ENCODE measurements around the gene DYNC2H1. TPM values are rescaled to one million over a fixed set of nuclear protein-coding genes. Genes with fewer than 3 reads are reported as not detected.
A peak's percentile ranks its signal among the peaks of the same experiment; 100 is the strongest.
"Not testable (repeated sequence)": the region's sequence is repeated elsewhere in the genome, so short reads cannot be mapped to it uniquely, and the experiment has no call there.

DYNC2H1 gene
- total RNA-seq, 1 donor from 2014 or later, result 8.5 TPM

- no peak for DNase-seq
Observed at GRCh38 chr11:103294516-103294915, 185.3 kb downstream of the DYNC2H1 start.

- peak; percentile 21 for DNase-seq
Observed at GRCh38 chr11:103295704-103296103, 186.5 kb downstream of the DYNC2H1 start.

GRCh38 chr11:103297900-103298299, 188.7 kb downstream of the DYNC2H1 start:
- no peak for DNase-seq

GRCh38 chr11:103315248-103315647, 206.0 kb downstream of the DYNC2H1 start:
- no peak for DNase-seq

- DNase-seq, result peak; percentile 22
Observed at GRCh38 chr11:103317118-103317517, 207.9 kb downstream of the DYNC2H1 start.

GRCh38 chr11:103322821-103323220, 213.6 kb downstream of the DYNC2H1 start:
- DNase-seq, result peak; percentile 57

GRCh38 chr11:103325686-103326069, 216.5 kb downstream of the DYNC2H1 start:
- no peak for DNase-seq

GRCh38 chr11:103326070-103326794, 217.0 kb downstream of the DYNC2H1 start:
- DNase-seq, result peak; percentile 86

GRCh38 chr11:103327721-103328120, 218.5 kb downstream of the DYNC2H1 start:
- DNase-seq, result no peak

GRCh38 chr11:103332409-103332808, 223.2 kb downstream of the DYNC2H1 start:
- DNase-seq, result no peak

GRCh38 chr11:103338621-103339484, 229.6 kb downstream of the DYNC2H1 start:
- peak; percentile 28 for DNase-seq

GRCh38 chr11:103339485-103339857, 230.2 kb downstream of the DYNC2H1 start:
- no peak for DNase-seq

GRCh38 chr11:103340956-103341355, 231.7 kb downstream of the DYNC2H1 start:
- DNase-seq, result no peak

- DNase-seq, result no peak
Observed at GRCh38 chr11:103344886-103345285, 235.7 kb downstream of the DYNC2H1 start.

GRCh38 chr11:103349595-103349994, 240.4 kb downstream of the DYNC2H1 start:
- no peak for DNase-seq

GRCh38 chr11:103354656-103355055, 245.4 kb downstream of the DYNC2H1 start:
- no peak for DNase-seq

- DNase-seq, result no peak
Observed at GRCh38 chr11:103358251-103358650, 249.0 kb downstream of the DYNC2H1 start.

GRCh38 chr11:103359216-103359615, 250.0 kb downstream of the DYNC2H1 start:
- DNase-seq, result no peak

GRCh38 chr11:103364687-103365086, 255.5 kb downstream of the DYNC2H1 start:
- DNase-seq, result no peak

- no peak for DNase-seq
Observed at GRCh38 chr11:103367650-103368049, 258.4 kb downstream of the DYNC2H1 start.

GRCh38 chr11:103368145-103368544, 258.9 kb downstream of the DYNC2H1 start:
- DNase-seq, result no peak

- no peak for DNase-seq
Observed at GRCh38 chr11:103370076-103370475, 260.9 kb downstream of the DYNC2H1 start.

GRCh38 chr11:103372906-103373305, 263.7 kb downstream of the DYNC2H1 start:
- DNase-seq, result no peak

GRCh38 chr11:103374227-103374626, 265.0 kb downstream of the DYNC2H1 start:
- DNase-seq, result not testable (repeated sequence)
